ENCODE results near the gene AK8.

The AK8 gene

GRCh38 chr9:132869266-132869665 lies 8.8 kb downstream of the AK8 start:
- ATAC-seq = no peak
- TF ChIP-seq ZFP3 (CRISPR knock-in tag; IDR thresholded peaks at IDR 0.05) (no peak), TCF4 (CRISPR knock-in tag; IDR thresholded peaks at IDR 0.05; ENCODE audit: borderline replicate concordance) (no peak), ARNTL (CRISPR knock-in tag; IDR thresholded peaks at IDR 0.05; ENCODE audit: borderline replicate concordance, low read depth) (no peak), TOX (CRISPR knock-in tag; IDR thresholded peaks at IDR 0.05; ENCODE audit: borderline replicate concordance) (no peak), TSHZ2 (CRISPR knock-in tag; IDR thresholded peaks at IDR 0.05) (no peak), RARB (CRISPR knock-in tag; IDR thresholded peaks at IDR 0.05) (no peak), PATZ1 (CRISPR knock-in tag; IDR thresholded peaks at IDR 0.05; ENCODE audit: borderline replicate concordance) (no peak), ZNF70 (CRISPR knock-in tag; IDR thresholded peaks at IDR 0.05) (no peak), BACH2 (CRISPR knock-in tag; IDR thresholded peaks at IDR 0.05; ENCODE audit: borderline replicate concordance) (no peak), PPARA (CRISPR knock-in tag; IDR thresholded peaks at IDR 0.05; ENCODE audit: borderline replicate concordance) (no peak), CREB5 (CRISPR knock-in tag; IDR thresholded peaks at IDR 0.05; ENCODE audit: low read depth) (no peak), ISL1 (CRISPR knock-in tag; IDR thresholded peaks at IDR 0.05) (no peak), GLIS3 (CRISPR knock-in tag; IDR thresholded peaks at IDR 0.05) (no peak), ZNF8 (CRISPR knock-in tag; IDR thresholded peaks at IDR 0.05) (no peak), CSRNP3 (CRISPR knock-in tag; IDR thresholded peaks at IDR 0.05) (no peak)

- no peak for TF ChIP-seq PATZ1 (CRISPR knock-in tag; IDR thresholded peaks at IDR 0.05; ENCODE audit: borderline replicate concordance)
- TF ChIP-seq ZC3H10 (CRISPR knock-in tag; IDR thresholded peaks at IDR 0.05) = no peak
- TF ChIP-seq CSRNP3 (CRISPR knock-in tag; IDR thresholded peaks at IDR 0.05) = no peak
- TF ChIP-seq ZNF70 (CRISPR knock-in tag; IDR thresholded peaks at IDR 0.05) = no peak
- no peak for ATAC-seq
Observed at GRCh38 chr9:132866898-132867297, 11.2 kb downstream of the AK8 start.

- no peak for ATAC-seq
- TF ChIP-seq PATZ1 (CRISPR knock-in tag; IDR thresholded peaks at IDR 0.05; ENCODE audit: borderline replicate concordance) = no peak
- TF ChIP-seq GLIS3 (CRISPR knock-in tag; IDR thresholded peaks at IDR 0.05) = no peak
- TF ChIP-seq BACH2 (CRISPR knock-in tag; IDR thresholded peaks at IDR 0.05; ENCODE audit: borderline replicate concordance) = no peak
- no peak for TF ChIP-seq TSHZ2 (CRISPR knock-in tag; IDR thresholded peaks at IDR 0.05)
- TF ChIP-seq ZC3H10 (CRISPR knock-in tag; IDR thresholded peaks at IDR 0.05) = no peak
- TF ChIP-seq CREB5 (CRISPR knock-in tag; IDR thresholded peaks at IDR 0.05; ENCODE audit: low read depth) = no peak
- TF ChIP-seq CSRNP3 (CRISPR knock-in tag; IDR thresholded peaks at IDR 0.05) = no peak
- no peak for TF ChIP-seq RARB (CRISPR knock-in tag; IDR thresholded peaks at IDR 0.05)
Observed at GRCh38 chr9:132864691-132865090, 13.4 kb downstream of the AK8 start.

Measured in SK-N-SH treated with all-trans-retinoic acid at 6 μM for 48 hours (cell line).